ENCODE data around the gene RALGDS. TPM values are rescaled to one million over a fixed set of nuclear protein-coding genes. Genes with fewer than 3 reads are reported as not detected.

The RALGDS gene
- total RNA-seq, 4 donors from 2014 or later = 26.0 to 95.1 (median 38.9) TPM

- TF ChIP-seq CTCF (IDR thresholded peaks at IDR 0.05; ENCODE audit: low read depth) = no peak
Observed at GRCh38 chr9:133108794-133109641, 12.0 kb downstream of the RALGDS start.

GRCh38 chr9:133107961-133108793 lies 12.9 kb downstream of the RALGDS start:
- TF ChIP-seq CTCF (IDR thresholded peaks at IDR 0.05; ENCODE audit: low read depth) = no peak

- no peak for TF ChIP-seq CTCF (IDR thresholded peaks at IDR 0.05; ENCODE audit: low read depth)
Observed at GRCh38 chr9:133107245-133107722, 13.8 kb downstream of the RALGDS start.

GRCh38 chr9:133106511-133107244 lies 14.4 kb downstream of the RALGDS start:
- no peak for TF ChIP-seq CTCF (IDR thresholded peaks at IDR 0.05; ENCODE audit: low read depth)

GRCh38 chr9:133105461-133105770 lies 15.6 kb downstream of the RALGDS start:
- TF ChIP-seq CTCF (IDR thresholded peaks at IDR 0.05; ENCODE audit: low read depth) = no peak

- TF ChIP-seq CTCF (IDR thresholded peaks at IDR 0.05; ENCODE audit: low read depth) = no peak
Observed at GRCh38 chr9:133104718-133105460, 16.2 kb downstream of the RALGDS start.

All from subcutaneous adipose tissue (tissue), 4 donors.